ENCODE data around the gene C1orf116.

C1orf116 gene

DNA sequence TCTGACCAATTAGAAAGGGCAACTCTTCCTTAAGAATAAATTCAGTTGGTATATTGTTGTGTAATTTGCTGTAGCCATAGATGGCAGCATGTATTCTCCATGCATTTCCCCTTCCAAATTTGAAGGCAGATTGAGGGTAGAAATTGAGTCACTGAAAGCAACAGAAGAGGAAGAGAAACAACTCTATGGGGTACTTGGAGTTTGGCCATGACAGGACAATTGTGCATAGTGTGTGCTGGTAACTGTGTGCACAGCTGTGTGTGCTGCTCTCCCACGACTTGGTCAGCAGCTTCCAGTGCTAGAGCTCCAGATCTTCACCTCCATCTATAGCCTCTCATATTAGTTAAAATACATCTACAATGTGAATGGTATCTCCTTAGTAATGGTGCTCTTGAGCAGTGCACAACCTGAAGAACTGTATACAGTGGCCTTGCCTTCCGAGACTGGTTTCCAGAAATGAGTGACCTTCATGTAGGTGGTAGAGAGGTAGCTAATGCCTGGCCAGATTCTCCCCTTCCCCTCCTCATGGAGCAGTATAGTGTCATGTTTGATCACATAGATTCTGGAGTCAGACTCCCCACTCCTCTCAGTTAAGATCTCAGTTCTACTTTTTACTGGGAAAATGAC lies 61.4 kb downstream of the C1orf116 start:
- POLR2A ChIA-PET = no interaction called here
- no peaks in the 10 kb centered on the region for H3K9me3 ChIP-seq (ENCODE audit: control insufficient read depth, insufficient read depth, low read depth, low read length)
- CTCF ChIA-PET = interaction anchor here (0.7 to 5.2 kb wide), 4 partner anchors 10 to 113 kb away, joined by 3 to 39 read pairs (median 4); no protein-coding TSS in a partner anchor

GRCh38 chr1:206970446-206970845 lies 62.1 kb downstream of the C1orf116 start, which contains the start of gene FCAMR:
Gene FCAMR, minus strand, starts transcription at chr1:206970460. Its CDS starts 335 bp downstream, at chr1:206970125.
- no peak within 1 kb of the TSS for H3K4me3 ChIP-seq (ENCODE audit: low read depth, low read length)
- H3K36me3 ChIP-seq (ENCODE audit: control insufficient read depth in 2 of 2, insufficient read depth in 1 of 2, low read length in 2 of 2) = no peaks in the 10 kb centered on the region
- no peaks in the 10 kb centered on the region for H3K9me3 ChIP-seq (ENCODE audit: control insufficient read depth, insufficient read depth, low read depth, low read length)
- H3K27ac ChIP-seq (ENCODE audit: extremely low read depth, low read depth, low read length) = no peak within 1 kb of the TSS
- no peaks in the 10 kb centered on the region for H3K4me1 ChIP-seq (ENCODE audit: control insufficient read depth, insufficient read depth, low read length)
- ChIA-PET POLR2A (no interaction called here), CTCF (interaction anchor here (0.7 to 5.2 kb wide), 2 partner anchors 10 to 107 kb away, joined by 3 to 39 read pairs; no protein-coding TSS in a partner anchor)
- TF ChIP-seq ZNF670 (tag by site-specific recombination; IDR thresholded peaks at IDR 0.05; ENCODE audit: low read depth) (no peak), REPIN1 (tag by site-specific recombination; IDR thresholded peaks at IDR 0.05; ENCODE audit: low read depth) (no peak)

More for the DNA sequence above, 61.4 kb downstream of the C1orf116 start:
- no peaks in the 10 kb centered on the region for H3K36me3 ChIP-seq (ENCODE audit: control insufficient read depth in 2 of 2, insufficient read depth in 1 of 2, low read length in 2 of 2)
- no peak overlapping the region for H3K27ac ChIP-seq (ENCODE audit: extremely low read depth, low read depth, low read length)
- TF ChIP-seq, protein P1, sequence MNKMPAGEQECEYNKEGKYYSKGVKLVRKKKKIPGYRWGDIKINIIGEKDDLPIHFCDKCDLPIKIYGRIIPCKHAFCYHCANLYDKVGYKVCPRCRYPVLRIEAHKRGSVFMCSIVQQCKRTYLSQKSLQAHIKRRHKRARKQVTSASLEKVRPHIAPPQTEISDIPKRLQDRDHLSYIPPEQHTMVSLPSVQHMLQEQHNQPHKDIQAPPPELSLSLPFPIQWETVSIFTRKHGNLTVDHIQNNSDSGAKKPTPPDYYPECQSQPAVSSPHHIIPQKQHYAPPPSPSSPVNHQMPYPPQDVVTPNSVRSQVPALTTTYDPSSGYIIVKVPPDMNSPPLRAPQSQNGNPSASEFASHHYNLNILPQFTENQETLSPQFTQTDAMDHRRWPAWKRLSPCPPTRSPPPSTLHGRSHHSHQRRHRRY (tag by site-specific recombination; IDR thresholded peaks at IDR 0.05) = no peak
- TF ChIP-seq ZNF248 (tag by site-specific recombination; IDR thresholded peaks at IDR 0.05) = no peak
- TF ChIP-seq KLF16 (tag by site-specific recombination; IDR thresholded peaks at IDR 0.05) = no peak
- no peak for TF ChIP-seq ZNF354C (tag by site-specific recombination; IDR thresholded peaks at IDR 0.05; ENCODE audit: borderline replicate concordance, low read depth)
- no peak for TF ChIP-seq ZNF747 (tag by site-specific recombination; IDR thresholded peaks at IDR 0.05)
- TF ChIP-seq ZNF624 (tag by site-specific recombination; IDR thresholded peaks at IDR 0.05) = no peak
- TF ChIP-seq ZNF623 (tag by site-specific recombination; IDR thresholded peaks at IDR 0.05) = no peak
- TF ChIP-seq KLF1 (tag by site-specific recombination; IDR thresholded peaks at IDR 0.05) = no peak
- no peak for TF ChIP-seq ZNF830 (tag by site-specific recombination; IDR thresholded peaks at IDR 0.05; ENCODE audit: low read depth)
- no peak for TF ChIP-seq ZNF211 (tag by site-specific recombination; IDR thresholded peaks at IDR 0.05; ENCODE audit: low read depth)
- TF ChIP-seq ZNF274 (IDR thresholded peaks at IDR 0.05; ENCODE audit: low read length) = no peak
- no peak for TF ChIP-seq ZNF274 (tag by site-specific recombination; IDR thresholded peaks at IDR 0.05; ENCODE audit: borderline replicate concordance)
- TF ChIP-seq SALL2 (tag by site-specific recombination; IDR thresholded peaks at IDR 0.05; ENCODE audit: borderline replicate concordance) = no peak
- TF ChIP-seq ZNF175 (tag by site-specific recombination; IDR thresholded peaks at IDR 0.05) = no peak
- no peak for TF ChIP-seq TCF7L2 (IDR thresholded peaks at IDR 0.05; ENCODE audit: borderline replicate concordance, low read depth, low read length)
- TF ChIP-seq KLF10 (tag by site-specific recombination; IDR thresholded peaks at IDR 0.05) = no peak
- TF ChIP-seq HOXC10 (CRISPR knock-in tag; IDR thresholded peaks at IDR 0.05) = no peak
- TF ChIP-seq ZNF26 (tag by site-specific recombination; IDR thresholded peaks at IDR 0.05) = no peak
- no peak for TF ChIP-seq PRDM4 (tag by site-specific recombination; IDR thresholded peaks at IDR 0.05)
- no peak for TF ChIP-seq ZNF404 (tag by site-specific recombination; IDR thresholded peaks at IDR 0.05)
- H3K4me1 ChIP-seq (ENCODE audit: control insufficient read depth, insufficient read depth, low read length) = no peaks in the 10 kb centered on the region
- no peak overlapping the region for H3K4me3 ChIP-seq (ENCODE audit: low read depth, low read length)

Measured in HEK293 (cell line).